GM21367 (cell line): ENCODE results near the gene PPM1L.
"Not testable (repeated sequence)": the region's sequence is repeated elsewhere in the genome, so short reads cannot be mapped to it uniquely, and the experiment has no call there.

Experiments used
- ATAC-seq: cut with Tn5 transposase; IDR thresholded peaks from one replicate; pipeline ENCODE4 v1.9.1; 2021; ENCODE audit not compliant: unreplicated experiment

The PPM1L gene

GRCh38 chr3:160755776-160756304 lies at the start of gene PPM1L:
Gene PPM1L, plus strand, starts transcription at chr3:160756231.
- peak; percentile 40 for ATAC-seq

DNA sequence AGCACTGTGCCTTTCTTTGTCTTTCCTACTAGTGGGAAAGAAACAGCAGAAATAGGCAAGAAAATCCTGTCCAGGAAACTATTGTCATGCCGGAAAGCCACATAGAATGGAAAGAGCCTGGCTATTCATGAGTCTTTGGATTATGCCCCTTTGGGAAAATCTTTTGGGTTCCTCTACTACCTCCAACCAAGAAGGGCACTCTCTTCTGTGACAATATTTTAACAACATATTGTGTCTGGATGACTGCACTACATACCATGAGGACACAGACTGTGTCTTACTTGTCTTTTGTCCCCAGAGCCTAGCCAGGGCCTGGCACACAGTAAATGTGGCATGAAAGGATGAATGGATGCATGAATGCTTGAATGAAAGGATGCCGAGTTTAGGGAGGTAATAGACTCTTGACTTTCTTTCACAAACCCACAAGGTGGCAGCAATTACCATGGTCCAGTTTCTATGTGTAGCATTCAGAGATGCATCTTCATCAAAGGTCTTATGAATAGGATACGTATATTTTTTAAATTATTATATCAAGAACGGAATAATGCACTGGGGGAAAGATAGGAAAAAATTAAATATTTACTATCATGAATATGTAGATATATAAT lies 48.7 kb upstream of the PPM1L start:
- ATAC-seq = peak; percentile 76

GRCh38 chr3:160709477-160710182 lies 46.4 kb upstream of the PPM1L start:
- ATAC-seq = no peak

- ATAC-seq = not testable (repeated sequence)
These were observed 42.9 kb upstream of the PPM1L start for GRCh38 chr3:160713144-160713543.

GRCh38 chr3:160719710-160720109 lies 36.3 kb upstream of the PPM1L start:
- ATAC-seq = no peak

DNA sequence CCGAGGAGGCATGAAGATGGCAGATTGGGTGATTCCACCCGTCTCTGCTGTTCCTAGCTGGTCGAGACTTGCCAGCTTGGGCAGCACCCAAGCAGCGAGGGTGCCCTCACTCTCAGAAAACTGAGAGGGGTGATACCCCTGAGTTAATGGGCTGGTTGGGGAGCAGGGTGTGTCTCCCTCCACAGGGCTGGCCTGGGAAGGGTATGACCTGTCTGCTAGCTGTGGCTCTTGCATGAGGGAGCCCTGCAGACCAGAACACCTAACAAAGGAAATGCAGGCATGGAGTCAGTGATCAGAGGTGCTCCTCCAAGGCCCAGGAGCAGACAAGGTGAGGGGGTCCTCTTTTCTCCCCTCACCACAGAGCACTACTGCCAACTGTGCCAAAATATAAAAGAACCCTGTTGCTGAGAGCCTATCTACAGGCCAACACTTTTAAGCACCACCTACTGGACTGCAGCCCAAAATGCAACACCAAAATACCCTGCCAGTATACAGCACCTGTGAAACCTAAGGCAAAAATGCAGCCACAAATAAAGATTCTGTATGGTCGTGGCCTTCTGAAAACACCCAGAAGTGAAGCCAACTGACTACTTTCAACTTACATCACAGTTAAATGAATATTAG lies 35.8 kb upstream of the PPM1L start:
- ATAC-seq = peak; percentile 83

GRCh38 chr3:160722331-160722730 lies 33.7 kb upstream of the PPM1L start:
- ATAC-seq = no peak

DNA sequence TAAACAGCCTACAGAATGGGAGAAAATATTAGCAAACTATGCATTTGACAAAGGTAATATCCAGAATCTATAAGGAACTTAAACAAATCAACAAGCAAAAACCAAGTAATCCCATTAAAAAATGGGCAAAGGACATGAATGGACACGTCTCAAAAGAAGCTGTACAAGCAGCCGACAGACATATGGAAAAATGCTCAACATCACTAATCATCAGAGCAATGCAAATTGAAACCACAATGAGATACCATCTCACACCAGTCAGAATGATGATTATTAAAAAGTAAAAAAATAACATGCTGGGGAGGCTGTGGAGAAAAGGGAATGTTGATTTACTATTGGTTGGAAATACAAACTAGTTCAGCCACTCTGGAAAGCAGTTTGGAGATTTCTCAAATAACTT lies 30.7 kb upstream of the PPM1L start:
- no peak for ATAC-seq

GRCh38 chr3:160735826-160736225 lies 20.2 kb upstream of the PPM1L start:
- ATAC-seq = no peak

DNA sequence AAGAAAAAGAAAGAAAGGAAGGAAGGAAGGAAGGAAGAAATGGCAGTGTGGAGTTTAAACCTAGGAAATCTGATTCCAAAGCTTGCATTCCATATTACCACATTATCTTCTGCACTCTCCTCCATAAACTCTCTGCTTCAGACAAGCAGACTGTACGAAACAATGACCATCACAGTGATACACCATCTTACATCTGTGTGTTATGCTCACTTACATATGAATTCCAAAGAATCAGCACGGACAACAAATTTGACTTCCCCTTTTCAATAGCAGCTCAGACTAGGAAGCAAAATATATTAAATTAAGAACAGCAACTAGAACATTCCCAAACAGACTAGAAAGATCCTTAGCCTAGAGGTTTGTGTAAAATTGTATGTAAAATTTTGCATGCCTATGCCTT lies 18.0 kb upstream of the PPM1L start:
- ATAC-seq = no peak

DNA sequence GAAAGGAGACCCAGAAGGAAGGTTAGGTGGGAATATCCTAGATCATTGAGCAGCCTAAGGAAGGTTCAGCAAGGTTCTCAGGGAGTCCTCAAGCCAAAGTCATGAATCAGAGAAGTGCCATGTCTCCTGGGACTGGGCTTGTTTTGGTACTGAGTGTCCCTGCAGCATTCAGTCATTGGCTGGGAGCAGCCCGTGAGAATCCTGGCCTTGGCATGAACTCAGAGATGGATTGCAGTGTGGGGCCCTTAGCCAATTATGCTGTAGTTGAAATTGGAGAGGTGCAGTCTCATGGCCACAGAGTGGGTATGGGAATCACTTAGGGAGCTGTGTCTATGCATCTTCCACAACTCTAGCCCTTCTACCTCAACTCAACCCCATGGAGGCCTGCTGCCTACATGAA lies 17.0 kb upstream of the PPM1L start:
- no peak for ATAC-seq

DNA sequence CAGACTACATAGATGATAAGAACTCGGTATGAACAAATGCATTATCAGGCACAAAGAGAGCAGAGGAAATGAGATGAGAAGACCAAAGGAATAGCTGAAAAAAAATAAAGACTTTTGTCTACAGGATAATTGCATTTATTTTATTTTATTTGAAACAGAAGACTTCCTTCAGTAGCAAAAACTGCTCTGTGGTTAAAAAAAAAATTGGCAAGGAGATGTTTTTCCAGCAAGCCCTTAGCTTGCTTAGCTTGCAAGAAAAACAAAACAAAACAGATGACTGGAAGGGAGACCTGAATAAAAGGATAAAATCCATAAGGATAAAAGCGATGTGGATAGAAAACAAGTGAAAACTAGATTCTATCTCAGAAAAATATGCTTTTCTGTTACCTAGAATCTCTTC lies 9.1 kb upstream of the PPM1L start:
- ATAC-seq = no peak

DNA sequence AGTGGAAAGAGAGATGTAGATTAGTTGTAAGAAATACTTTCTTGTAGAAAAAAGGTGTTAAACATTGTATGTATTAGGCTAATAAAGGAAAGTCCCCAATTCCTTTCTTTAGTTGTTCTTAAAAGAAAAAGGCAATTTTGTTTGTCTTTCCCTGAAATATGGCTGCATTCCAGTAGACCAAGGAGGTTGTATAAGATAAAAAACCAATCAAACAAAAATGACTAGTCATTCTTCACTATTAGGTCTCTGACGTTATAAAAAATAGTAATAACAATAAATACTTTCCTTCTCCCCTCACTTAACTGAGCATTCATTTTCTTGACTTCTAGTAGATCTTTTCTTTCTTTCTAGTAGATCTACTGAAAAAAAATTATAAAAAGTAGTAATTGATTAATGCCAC lies 8.6 kb upstream of the PPM1L start:
- no peak for ATAC-seq

- ATAC-seq = no peak
These were observed 7.8 kb upstream of the PPM1L start for GRCh38 chr3:160748231-160748630.

GRCh38 chr3:160748787-160749186 lies 7.2 kb upstream of the PPM1L start:
- ATAC-seq = no peak

- no peak for ATAC-seq
These were observed 2.1 kb upstream of the PPM1L start for GRCh38 chr3:160753953-160754352.

DNA sequence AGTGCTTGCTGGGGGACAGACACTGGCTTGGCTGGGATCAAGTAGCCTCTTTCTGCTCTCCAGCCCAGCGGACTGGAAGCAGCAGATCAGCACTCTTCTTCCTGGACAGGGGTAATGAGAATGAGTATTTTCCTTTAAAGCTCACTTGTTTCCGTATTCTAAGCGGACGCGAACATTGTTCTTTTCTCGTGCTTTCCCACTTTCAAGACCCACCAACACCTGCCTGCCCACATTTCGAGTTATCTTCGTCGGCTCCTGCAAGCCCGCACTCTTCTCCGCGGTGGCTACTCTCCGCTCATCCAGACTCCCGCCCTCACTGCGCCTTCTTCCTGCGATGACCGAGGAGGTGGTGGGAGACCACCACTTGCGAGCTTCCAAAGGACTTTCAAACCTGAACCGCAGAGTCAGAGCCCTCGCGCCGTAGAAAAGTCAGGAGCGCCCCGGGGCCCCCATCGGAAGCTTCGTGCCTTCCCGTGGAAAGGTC lies 1.6 kb upstream of the PPM1L start:
- ATAC-seq = no peak

DNA sequence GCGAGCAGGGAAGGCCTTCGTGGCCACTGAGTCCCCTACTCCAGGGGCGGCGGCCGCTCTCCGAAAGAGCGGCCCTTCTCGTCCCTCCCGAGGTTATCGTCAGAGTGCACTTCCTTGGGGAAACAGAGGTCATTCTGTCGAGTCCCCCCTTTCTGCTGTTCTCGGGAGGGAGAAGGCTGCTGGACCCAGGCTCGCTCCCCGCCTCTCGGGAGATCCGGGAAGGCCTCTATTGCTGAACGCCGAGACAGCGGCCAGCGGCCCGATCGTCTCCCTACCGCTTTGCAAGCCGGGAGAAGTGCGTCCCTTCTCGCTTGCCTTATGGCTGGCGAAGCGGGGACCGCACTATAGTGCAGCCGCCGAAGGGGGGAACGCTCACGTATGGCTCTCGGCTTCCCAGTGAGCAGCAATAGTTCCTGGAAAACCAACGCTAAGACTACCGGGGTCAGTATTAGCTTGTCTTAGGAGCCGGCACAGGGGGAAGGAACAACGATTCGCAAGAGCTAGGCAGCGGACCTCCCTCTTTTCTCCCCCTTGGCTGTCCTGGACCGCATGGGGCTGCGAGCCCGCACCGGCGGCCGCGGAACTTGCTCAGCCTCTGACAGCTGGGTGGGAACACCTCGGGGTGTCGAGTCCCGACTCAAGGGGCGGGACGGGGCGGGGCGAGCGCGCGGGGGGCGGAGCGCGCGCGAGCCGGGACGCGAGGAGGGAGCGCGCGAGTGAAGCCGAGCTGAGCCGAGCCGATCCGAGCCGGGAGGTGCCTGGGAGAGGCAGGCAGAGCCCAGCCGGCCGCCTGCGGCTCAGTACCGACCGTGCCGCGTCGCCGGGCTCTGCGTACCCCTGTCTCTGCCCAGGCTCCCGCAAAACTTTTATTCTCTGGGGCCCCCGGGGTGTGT lies 930 bp upstream of the PPM1L start:
- ATAC-seq = peak; percentile 90

DNA sequence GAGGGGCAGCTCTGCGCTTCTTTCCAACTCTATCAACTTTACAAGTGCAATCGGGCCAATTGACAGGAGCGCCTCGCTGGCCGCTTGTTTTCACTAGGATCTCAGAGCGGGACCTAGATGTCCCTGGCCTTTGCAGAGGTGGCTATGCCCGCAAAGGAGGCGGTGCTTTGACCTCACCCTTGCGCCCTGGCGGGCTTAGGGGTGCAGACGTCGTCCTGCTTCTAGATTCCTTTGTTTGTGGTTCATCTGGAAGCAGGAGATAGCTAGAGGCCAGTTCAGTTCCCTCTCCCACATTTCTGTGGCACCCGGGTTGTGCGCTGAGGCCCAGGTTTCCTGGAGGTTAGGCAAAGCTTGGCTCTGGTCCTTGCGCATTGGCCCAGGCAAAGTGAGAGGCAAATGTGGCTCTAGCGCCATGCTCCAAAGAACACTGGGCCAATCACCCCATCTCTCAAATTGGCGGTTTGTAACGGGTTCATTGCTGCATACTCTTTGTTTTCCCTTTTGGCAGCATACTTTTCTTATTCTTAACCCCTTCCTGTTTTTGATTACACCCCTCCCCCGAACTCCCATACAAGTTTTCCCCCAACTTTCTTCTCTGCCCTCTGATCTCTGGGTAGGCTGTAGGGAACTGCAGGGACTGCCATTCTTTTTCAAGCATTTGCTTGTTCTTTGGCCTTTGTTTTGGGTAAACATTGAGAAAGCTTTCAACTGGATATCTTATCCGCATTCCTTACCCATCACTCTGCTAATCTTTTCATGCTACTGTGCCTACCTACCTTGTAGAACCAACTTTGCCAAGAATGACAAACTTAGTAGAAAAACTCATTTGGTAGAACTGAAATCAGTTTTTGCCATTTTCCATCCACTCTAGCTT lies 1.4 kb downstream of the PPM1L start:
- no peak for ATAC-seq

DNA sequence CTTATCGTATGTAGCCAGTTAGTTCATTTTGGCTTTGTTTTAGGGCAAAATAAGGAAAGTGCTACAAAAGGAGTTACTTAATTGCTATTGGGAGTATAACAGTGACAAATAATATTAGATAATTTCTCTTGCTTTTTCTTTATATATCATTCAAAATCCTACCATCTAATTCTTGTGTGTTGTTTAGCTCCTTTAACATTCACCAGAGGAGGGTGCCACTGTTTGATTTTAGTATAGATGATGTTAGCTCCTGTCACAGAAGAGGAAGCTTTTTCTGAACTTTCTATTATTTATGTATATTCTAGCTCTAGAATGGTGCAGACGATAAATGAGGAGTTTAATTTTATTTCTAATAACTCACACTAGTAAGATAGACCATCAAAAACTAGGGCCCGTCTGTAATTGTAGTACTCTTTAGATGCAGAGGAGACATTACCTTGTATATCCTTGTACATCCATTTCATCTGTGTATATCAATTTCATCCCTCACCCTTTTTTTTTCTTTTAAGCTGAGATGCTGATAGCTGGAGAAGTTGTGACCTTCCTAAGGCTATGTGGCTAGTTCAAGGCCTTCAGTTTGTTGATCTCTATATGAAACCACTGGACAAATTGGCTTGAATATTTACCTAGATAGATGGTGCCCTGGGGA lies 3.0 kb downstream of the PPM1L start:
- ATAC-seq = no peak
